Hepatocyte (in vitro differentiated cells): ENCODE measurements around the gene DCAF7. TPM values are rescaled to one million over a fixed set of nuclear protein-coding genes. Genes with fewer than 3 reads are reported as not detected.

ENCODE experiments used
- DNase-seq: peaks from one replicate; pipeline ENCODE4 v3.0.0-alpha.2; 2016; ENCODE audit warnings: low spot score
- H2AFZ ChIP-seq: fragments of 200-600 bp; sonication (generic); 2 replicates; pipeline ENCODE4 v1.6.0; 2016; ENCODE audit warnings: antibody characterized with exemption, mild to moderate bottlenecking
- H3K27ac ChIP-seq: fragments of 200-600 bp; sonication (generic); 2 replicates; pipeline ENCODE4 v1.5.1; 2016; ENCODE audit warnings: mild to moderate bottlenecking
- H3K27me3 ChIP-seq: fragments of 200-600 bp; sonication (generic); 2 replicates; pipeline ENCODE4 v1.6.1; 2016
- H3K36me3 ChIP-seq: fragments of 200-600 bp; sonication (generic); replicated peaks from 2 replicates; pipeline ENCODE4 v1.5.1; 2016; ENCODE audit warnings: low read depth; ENCODE audit not compliant: insufficient read depth
- H3K4me1 ChIP-seq: fragments of 200-600 bp; sonication (generic); 2 replicates; pipeline ENCODE4 v1.5.1; 2016; ENCODE audit warnings: mild to moderate bottlenecking, moderate library complexity; ENCODE audit not compliant: insufficient read depth
- H3K4me2 ChIP-seq: fragments of 200-600 bp; sonication (generic); 2 replicates; pipeline ENCODE4 v1.6.0; 2016
- H3K4me3 ChIP-seq: fragments of 200-600 bp; sonication (generic); 2 replicates; pipeline ENCODE4 v1.5.1; 2016; ENCODE audit warnings: mild to moderate bottlenecking
- H3K79me2 ChIP-seq: fragments of 200-600 bp; sonication (generic); 2 replicates; pipeline ENCODE4 v1.6.0; 2017; ENCODE audit warnings: mild to moderate bottlenecking
- H3K9me2 ChIP-seq: fragments of 200-600 bp; sonication (generic); replicated peaks from 2 replicates; pipeline ENCODE4 v1.6.0; 2017; ENCODE audit warnings: mild to moderate bottlenecking; ENCODE audit not compliant: insufficient read depth
- H3K9me3 ChIP-seq: fragments of 200-600 bp; sonication (generic); 2 replicates; pipeline ENCODE4 v1.5.1; 2016; ENCODE audit warnings: low read depth, mild to moderate bottlenecking
- H4K20me1 ChIP-seq: fragments of 200-600 bp; sonication (generic); 2 replicates; pipeline ENCODE4 v1.6.0; 2016; ENCODE audit warnings: mild to moderate bottlenecking; ENCODE audit not compliant: insufficient read depth, poor library complexity, severe bottlenecking
- CTCF ChIP-seq: fragments of 200-600 bp; sonication (generic); IDR thresholded peaks from 2 replicates; pipeline ENCODE4 v1.5.1; 2016; ENCODE audit warnings: antibody characterized with exemption, mild to moderate bottlenecking; ENCODE audit not compliant: poor library complexity
- EZH2 ChIP-seq: fragments of 200-600 bp; sonication (generic); IDR thresholded peaks from 2 replicates; pipeline ENCODE4 v1.6.1; 2016; ENCODE audit warnings: antibody characterized with exemption, mild to moderate bottlenecking, borderline replicate concordance
- EZH2phosphoT487 ChIP-seq: fragments of 200-600 bp; sonication (generic); IDR thresholded peaks from one replicate; pipeline ENCODE4 v1.6.1; 2018; ENCODE audit warnings: antibody characterized with exemption, mild to moderate bottlenecking, low read depth, moderate library complexity; ENCODE audit not compliant: unreplicated experiment, severe bottlenecking
- WGBS: methylation state at CpG from one replicate; pipeline ENCODE4 v1.1.6; 2016; ENCODE audit warnings: low lambda C conversion rate; ENCODE audit errors: missing lambda C conversion rate; 5-methylcytosine and 5-hydroxymethylcytosine counted together
- polyA plus RNA-seq: library from polyadenylated mRNA; unstranded; fragments of >200 nt; fragmentation: Nextera tagmentation; extraction: Ambion mirVana; gene quantifications from 2 replicates; pipeline ENCODE4 v1.2.1, GENCODE V29; 2016
- total RNA-seq: library from RNA; depleted of rRNA; stranded (reverse); fragments of >200 nt; gene quantifications from 2 replicates; pipeline ENCODE4 v1.2.3, GENCODE V29; 2014

The DCAF7 gene
- total and polyA plus RNA-seq, 2 experiments from 2014 or later = 53.0 to 56.5 TPM

- Histone ChIP-seq H3K36me3 (no peaks in the 10 kb centered on the region), H3K9me2 (no peaks in the 10 kb centered on the region), H3K9me3 (no peaks in the 10 kb centered on the region), H3K79me2 (peaks cover 96% of the 10 kb centered on the region), H3K27ac (no peak overlapping the region), H3K27me3 (no peaks in the 10 kb centered on the region), H4K20me1 (peaks cover 96% of the 10 kb centered on the region), H3K4me1 (peaks cover 3% of the 10 kb centered on the region), H3K4me3 (no peak overlapping the region), H2AFZ (no peak overlapping the region), H3K4me2 (no peak overlapping the region)
- TF ChIP-seq EZH2 (no peak), CTCF (no peak), EZH2phosphoT487 (no peak)
- WGBS = 96% methylated on average over 3 of the region's 3 CpGs
- DNase-seq = no peak
These were observed 8.2 kb downstream of the DCAF7 start for GRCh38 chr17:63558441-63558840.

- no peak overlapping the region for H3K4me2 ChIP-seq
- H3K4me3 ChIP-seq = no peak overlapping the region
- H3K9me3 ChIP-seq = no peaks in the 10 kb centered on the region
- H3K4me1 ChIP-seq = no peaks in the 10 kb centered on the region
- no peaks in the 10 kb centered on the region for H3K27me3 ChIP-seq
- peaks cover 87% of the 10 kb centered on the region for H4K20me1 ChIP-seq
- H3K36me3 ChIP-seq = no peaks in the 10 kb centered on the region
- peaks cover 96% of the 10 kb centered on the region for H3K79me2 ChIP-seq
- no peak overlapping the region for H3K27ac ChIP-seq
- no peak for TF ChIP-seq CTCF
- TF ChIP-seq EZH2 = no peak
- no peak for TF ChIP-seq EZH2phosphoT487
- no peak overlapping the region for H2AFZ ChIP-seq
- no peaks in the 10 kb centered on the region for H3K9me2 ChIP-seq
- DNase-seq = no peak
These were observed 11.5 kb downstream of the DCAF7 start for GRCh38 chr17:63561819-63562218.

DNA sequence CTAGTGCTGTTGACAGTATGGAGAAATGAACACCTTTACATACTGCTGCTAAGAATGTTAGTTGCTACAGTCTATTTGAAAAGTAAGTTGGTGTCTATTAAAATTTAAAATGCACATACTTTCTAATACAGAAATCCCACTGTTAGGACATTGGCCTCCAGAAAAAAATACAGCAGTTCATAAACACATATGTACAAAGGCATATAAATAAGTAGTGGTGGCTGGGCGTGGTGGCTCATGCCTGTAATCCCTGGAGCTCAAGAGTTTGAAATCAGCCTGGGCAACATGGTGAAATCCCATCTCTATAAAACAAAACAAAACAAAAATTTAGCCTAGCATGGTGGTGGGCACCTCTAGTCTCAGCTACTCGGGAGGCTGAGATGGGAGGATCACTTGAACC lies 13.1 kb downstream of the DCAF7 start:
- Histone ChIP-seq H3K9me2 (no peaks in the 10 kb centered on the region), H3K4me3 (no peak overlapping the region), H2AFZ (no peak overlapping the region), H3K9me3 (no peaks in the 10 kb centered on the region), H3K36me3 (no peaks in the 10 kb centered on the region), H3K4me2 (no peak overlapping the region), H3K4me1 (no peaks in the 10 kb centered on the region), H3K27me3 (no peaks in the 10 kb centered on the region), H3K27ac (no peak overlapping the region), H4K20me1 (peaks cover 83% of the 10 kb centered on the region), H3K79me2 (peaks cover 96% of the 10 kb centered on the region)
- no peak for TF ChIP-seq EZH2phosphoT487
- TF ChIP-seq EZH2 = no peak
- no peak for TF ChIP-seq CTCF
- DNase-seq = no peak
- WGBS = 98% methylated on average over 2 of the region's 2 CpGs

DNA sequence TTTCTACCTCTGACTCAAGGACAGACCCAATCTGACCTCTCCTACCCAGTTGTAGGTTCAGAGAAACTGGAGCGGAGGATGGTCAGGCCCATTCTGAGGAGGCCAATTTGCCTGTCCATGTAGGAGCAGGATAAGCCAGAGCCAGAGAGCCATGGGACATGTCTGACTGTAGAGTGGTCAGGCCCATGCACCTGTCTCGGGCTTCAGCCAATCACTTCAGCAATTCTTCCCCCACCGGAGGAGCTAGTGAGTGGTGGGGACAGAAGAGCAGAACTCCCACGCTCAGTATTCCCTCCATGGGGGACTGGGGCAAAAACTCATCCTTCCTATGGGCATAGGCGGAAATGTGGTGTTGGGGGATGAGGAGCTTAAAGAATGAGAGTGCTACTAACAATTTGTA lies 14.3 kb downstream of the DCAF7 start:
- Histone ChIP-seq H3K27ac (no peak overlapping the region), H2AFZ (no peak overlapping the region), H3K27me3 (no peaks in the 10 kb centered on the region), H3K4me2 (no peak overlapping the region), H3K9me3 (no peaks in the 10 kb centered on the region), H3K79me2 (peaks cover 97% of the 10 kb centered on the region), H4K20me1 (peaks cover 85% of the 10 kb centered on the region), H3K4me1 (no peaks in the 10 kb centered on the region), H3K36me3 (no peaks in the 10 kb centered on the region), H3K9me2 (no peaks in the 10 kb centered on the region), H3K4me3 (no peak overlapping the region)
- TF ChIP-seq CTCF (no peak), EZH2phosphoT487 (no peak), EZH2 (no peak)
- no peak for DNase-seq
- 97% methylated on average over 5 of the region's 5 CpGs for WGBS
